B cell (primary cell): Measurements from ENCODE around the gene CCR5AS.

ENCODE experiments used
- ATAC-seq: fragments of 200-7000 bp; cut with Tn5 transposase; one replicate; pipeline ENCODE4 v1.10.0; 2021; ENCODE audit warnings: low read depth, mild to moderate bottlenecking, moderate number of reproducible peaks, moderate library complexity
- CTCF ChIA-PET: fragments of 350-600 bp; sonication (Branson Sonifier 250); formaldehyde crosslinking; loops from one replicate; lab custom pipeline; 2021; ENCODE audit warnings: antibody characterized with exemption, inconsistent platforms; lab: Charles Lee
- POLR2A ChIA-PET: fragments of 350-600 bp; sonication (Branson Sonifier 250); formaldehyde crosslinking; loops from one replicate; lab custom pipeline; 2021; ENCODE audit warnings: antibody characterized with exemption; lab: Charles Lee
- DNase-seq: peaks from one replicate; pipeline ENCODE4 v3.0.0; 2013
- H2AFZ ChIP-seq: 2 replicates; pipeline ENCODE4 v1.6.1; 2012; ENCODE audit warnings: mild to moderate bottlenecking, low read depth, low read length; ENCODE audit not compliant: insufficient read depth, poor library complexity, severe bottlenecking
- H3K27ac ChIP-seq, 2 donors: 1 replicate in 1 of 2; 2 replicates in 1 of 2; pipeline ENCODE4 v1.5.1; 2012 to 2013; ENCODE audit warnings: low read length in 2 of 2, mild to moderate bottlenecking in 2 of 2, moderate library complexity in 1 of 2
- H3K27me3 ChIP-seq, 4 experiments: fragments of 200-600 bp in 1 of 4; sonication (generic) in 1 of 4; replicated peaks in 1 of 4; 1 replicate in 2 of 4; 2 replicates in 2 of 4; pipeline versions ENCODE4 v1.6.1 to v1.7.0; 2013 to 2016; ENCODE audit warnings: low read length in 3 of 4, mild to moderate bottlenecking in 2 of 4, mixed read lengths in 1 of 4, moderate library complexity in 1 of 4; ENCODE audit not compliant: insufficient read depth in 4 of 4, control insufficient read depth in 3 of 4; ENCODE audit errors: control extremely low read depth in 1 of 4
- H3K36me3 ChIP-seq, 2 experiments: replicated peaks in 1 of 2; 1 replicate in 1 of 2; 2 replicates in 1 of 2; pipeline versions ENCODE4 v1.6.1 to v1.7.1; 2013; ENCODE audit warnings: low read length in 1 of 2; ENCODE audit not compliant: insufficient read depth in 2 of 2, control insufficient read depth in 1 of 2; ENCODE audit errors: control extremely low read depth in 1 of 2, extremely low read depth in 1 of 2
- H3K4me1 ChIP-seq, 2 donors: fragments of 200-600 bp in 1 of 2; sonication (generic) in 1 of 2; 1 replicate in 1 of 2; 2 replicates in 1 of 2; pipeline versions ENCODE4 v1.5.1 to v1.6.1; 2013 to 2017; ENCODE audit warnings: low read length in 2 of 2; ENCODE audit not compliant: control insufficient read depth in 2 of 2, insufficient read depth in 2 of 2
- H3K4me2 ChIP-seq: replicated peaks from 2 replicates; pipeline ENCODE3; 2012; ENCODE audit warnings: mild to moderate bottlenecking, low read depth, low read length; ENCODE audit not compliant: poor library complexity, severe bottlenecking
- H3K4me3 ChIP-seq, 5 experiments: fragments of 200-600 bp in 1 of 5; sonication (generic) in 1 of 5; 1 replicate in 3 of 5; 2 replicates in 2 of 5; pipeline versions ENCODE4 v1.5.1 to v1.7.0; 2011 to 2016; ENCODE audit warnings: low read length in 4 of 5, mild to moderate bottlenecking in 4 of 5, low read depth in 2 of 5, control low read depth in 1 of 5, moderate library complexity in 1 of 5; ENCODE audit not compliant: insufficient read depth in 1 of 5; ENCODE audit errors: control extremely low read depth in 1 of 5, extremely low read depth in 1 of 5
- H3K79me2 ChIP-seq: fragments of 200-600 bp; sonication (generic); one replicate; pipeline ENCODE4 v1.6.0; 2016; ENCODE audit warnings: low read length; ENCODE audit not compliant: control insufficient read depth, insufficient read depth
- H3K9ac ChIP-seq: fragments of 200-600 bp; sonication (generic); 2 replicates; pipeline ENCODE4 v1.6.1; 2017; ENCODE audit warnings: mild to moderate bottlenecking, low read length, moderate library complexity
- H3K9me3 ChIP-seq, 3 donors: one replicate each; pipeline versions ENCODE4 v1.6.1 to v1.7.1; 2013; ENCODE audit warnings: low read length in 2 of 3; ENCODE audit not compliant: control insufficient read depth in 2 of 3, insufficient read depth in 1 of 3; ENCODE audit errors: control extremely low read depth in 1 of 3
- H4K20me1 ChIP-seq: 2 replicates; pipeline ENCODE4 v1.6.0; 2012; ENCODE audit warnings: mild to moderate bottlenecking, low read length; ENCODE audit not compliant: insufficient read depth, control insufficient read depth, poor library complexity, severe bottlenecking
- H3K27ac Mint-ChIP-seq: one replicate; pipeline ENCODE4 v1.8.0; 2021; ENCODE audit warnings: mixed read lengths
- H3K27me3 Mint-ChIP-seq: one replicate; pipeline ENCODE4 v1.8.0; 2021; ENCODE audit warnings: mixed read lengths
- H3K4me1 Mint-ChIP-seq: one replicate; pipeline ENCODE4 v1.8.0; 2021; ENCODE audit warnings: mixed read lengths
- H3K4me3 Mint-ChIP-seq: one replicate; pipeline ENCODE4 v1.8.0; 2021; ENCODE audit warnings: mixed read lengths
- H3K9me3 Mint-ChIP-seq: one replicate; pipeline ENCODE4 v1.8.0; 2022; ENCODE audit warnings: mixed read lengths; ENCODE audit not compliant: insufficient read depth
- CTCF ChIP-seq: fragments of 200-600 bp; IDR thresholded peaks from one replicate; pipeline ENCODE4 v1.8.0; 2022; ENCODE audit warnings: antibody characterized with exemption, mild to moderate bottlenecking
- EZH2 ChIP-seq: IDR thresholded peaks from 2 replicates; pipeline ENCODE4 v1.6.1; 2012; ENCODE audit warnings: borderline replicate concordance, low read depth, mild to moderate bottlenecking, moderate library complexity, low read length; ENCODE audit not compliant: insufficient read depth, poor library complexity, severe bottlenecking
- WGBS: methylation state at CpG from one replicate; pipeline ENCODE4 v1.1.5; 2013; ENCODE audit warnings: missing lambda C conversion rate; ENCODE audit not compliant: insufficient coverage; 5-methylcytosine and 5-hydroxymethylcytosine counted together
- intact Hi-C: fragments of 100-400 bp; cut with micrococcal nuclease; formaldehyde crosslinking; loops from one replicate; pipeline ENCODE4 v1.10.0; 2022

Gene CCR5AS

GRCh38 chr3:46407970-46408369 is 1.1 kb upstream of the CCR5AS start:
- DNase-seq (no peak), ATAC-seq (no peak)
- Mint-ChIP-seq H3K27me3 (no peaks in the 10 kb centered on the region), H3K4me3 (peak overlapping the region; percentile 85), H3K4me1 (peaks cover 35% of the 10 kb centered on the region), H3K27ac (no peak overlapping the region), H3K9me3 (peaks cover 2% of the 10 kb centered on the region)
- H2AFZ ChIP-seq = peak overlapping the region; percentile 77
- ChIA-PET CTCF (interaction anchor here (1.2 kb wide), 1 partner anchor 25 kb away, joined by 7 read pairs; no protein-coding TSS in a partner anchor), POLR2A (interaction anchor here (0.5 to 2.1 kb wide), 2 partner anchors 25 to 221 kb away, joined by 7 read pairs; no protein-coding TSS in a partner anchor)
- peak overlapping the region in 1 of 5 experiments; percentile 74 for H3K4me3 ChIP-seq
- no peaks in the 10 kb centered on the region for H4K20me1 ChIP-seq
- no peaks in the 10 kb centered on the region for H3K36me3 ChIP-seq
- no peaks in the 10 kb centered on the region for H3K27me3 ChIP-seq
- H3K27ac ChIP-seq = no peak overlapping the region
- H3K79me2 ChIP-seq = no peaks in the 10 kb centered on the region
- WGBS = 87% methylated on average over 6 of the region's 7 CpGs
- no peak for TF ChIP-seq EZH2
- H3K9me3 ChIP-seq = peaks cover 0 to 5% (median 0%) of the 10 kb centered on the region in 3 donors
- intact Hi-C loops = no loop called here
- H3K4me2 ChIP-seq = peak overlapping the region; percentile 89
- H3K9ac ChIP-seq = peak overlapping the region; percentile 65
- H3K4me1 ChIP-seq = peaks cover 27 to 30% of the 10 kb centered on the region in 2 donors

DNA sequence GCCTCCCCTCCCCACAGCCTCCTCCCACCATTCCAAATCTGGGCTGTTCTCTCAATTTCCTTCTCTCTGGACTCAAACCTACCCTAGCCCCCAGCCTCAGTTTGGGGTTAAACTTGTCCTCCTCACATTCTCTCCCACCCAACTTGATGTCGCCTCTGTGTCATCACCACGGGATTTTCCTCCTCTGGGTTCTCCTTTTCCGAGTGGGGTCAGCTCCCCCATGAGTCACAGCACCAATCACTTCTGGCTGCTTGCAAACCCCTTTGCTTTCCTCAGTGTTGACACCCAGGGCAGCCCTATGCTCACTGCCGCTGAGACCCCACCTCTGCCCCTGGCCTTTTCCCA is 451 bp downstream of the CCR5AS start:
- H3K27me3 ChIP-seq = no peaks in the 10 kb centered on the region
- peak overlapping the region in 1 of 2 donors; percentile 56 for H3K27ac ChIP-seq
- TF ChIP-seq EZH2 (no peak), CTCF (no peak)
- peak overlapping the region; percentile 89 for H3K4me2 ChIP-seq
- WGBS = 83% methylated on average over 4 of the region's 4 CpGs
- DNase-seq (no peak), ATAC-seq (no peak)
- peak overlapping the region; percentile 83 for H3K27ac Mint-ChIP-seq
- H3K79me2 ChIP-seq = no peaks in the 10 kb centered on the region
- H3K36me3 ChIP-seq = no peaks in the 10 kb centered on the region
- peaks cover 0 to 5% (median 0%) of the 10 kb centered on the region in 3 donors for H3K9me3 ChIP-seq
- intact Hi-C loops = no loop called here
- CTCF ChIA-PET = interaction anchor here (0.9 to 1.5 kb wide), 2 partner anchors 38 to 83 kb away, joined by 3 to 4 read pairs; no protein-coding TSS in a partner anchor
- H3K4me3 ChIP-seq = no peak overlapping the region
- peaks cover 3% of the 10 kb centered on the region for H3K9me3 Mint-ChIP-seq
- no peak overlapping the region for H3K9ac ChIP-seq
- POLR2A ChIA-PET = interaction anchor here (2.1 kb wide), 1 partner anchor 23 kb away, joined by 7 read pairs; no protein-coding TSS in a partner anchor
- H3K4me1 ChIP-seq = peaks cover 27 to 30% of the 10 kb centered on the region in 2 donors
- no peaks in the 10 kb centered on the region for H3K27me3 Mint-ChIP-seq
- no peaks in the 10 kb centered on the region for H4K20me1 ChIP-seq
- peak overlapping the region; percentile 77 for H2AFZ ChIP-seq
- H3K4me1 Mint-ChIP-seq = peaks cover 35% of the 10 kb centered on the region
- peak overlapping the region; percentile 85 for H3K4me3 Mint-ChIP-seq
